Spleen (tissue), 7 donors: Measurements from ENCODE around the gene TSPOAP1.

Experiments
- POLR2A ChIP-seq, 3 donors: fragments of 450-650 bp; IDR thresholded peaks; one replicate each; pipeline ENCODE4 v1.5.1; 2017; ENCODE audit warnings: antibody characterized with exemption in 3 of 3, mild to moderate bottlenecking in 1 of 3
- TF ChIP-seq, protein P1 (sequence below), 11 experiments: fragments of 200-600 bp in 7 of 11; fragments of 450-650 bp in 4 of 11; sonication (generic) in 4 of 11; IDR thresholded peaks in 8 of 11; conservative IDR thresholded peaks in 3 of 11; 1 replicate in 7 of 11; 2 replicates in 4 of 11; pipeline versions ENCODE4 v1.4.0 to v1.8.0; 2016 to 2021; ENCODE audit warnings: antibody characterized with exemption in 11 of 11, inconsistent platforms in 4 of 11, mild to moderate bottlenecking in 1 of 11
- donor health status: DM: no; HTN: no; CAD: no; lungs with moderate emphysema.
- donor health status: DM: no; HTN: no; CAD: no.
- donor health status: DM: no; HTN: no; CAD: no.

DNA sequence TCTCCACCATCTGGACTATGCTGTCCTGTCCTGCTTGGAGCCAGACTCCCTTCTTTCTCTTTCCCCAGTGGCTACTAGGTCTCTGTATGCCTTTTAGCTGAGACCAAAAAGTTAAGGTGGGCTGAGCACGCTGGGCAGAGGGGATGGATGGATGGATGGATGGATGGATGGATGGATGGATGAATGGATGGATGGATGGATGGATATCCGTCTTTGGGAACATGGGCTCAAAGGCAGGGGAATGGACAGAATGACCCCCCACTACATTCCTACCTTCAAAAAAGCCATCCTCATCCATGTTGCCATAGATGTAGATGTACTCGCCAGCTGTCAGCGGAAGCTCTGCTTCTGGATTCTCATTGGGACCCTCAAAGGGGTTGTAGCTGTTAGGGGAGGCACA is 12.8 kb downstream of the TSPOAP1 start:
- no peak for TF ChIP-seq POLR2A (IDR thresholded peaks at IDR 0.05)
- TF ChIP-seq, protein P1, sequence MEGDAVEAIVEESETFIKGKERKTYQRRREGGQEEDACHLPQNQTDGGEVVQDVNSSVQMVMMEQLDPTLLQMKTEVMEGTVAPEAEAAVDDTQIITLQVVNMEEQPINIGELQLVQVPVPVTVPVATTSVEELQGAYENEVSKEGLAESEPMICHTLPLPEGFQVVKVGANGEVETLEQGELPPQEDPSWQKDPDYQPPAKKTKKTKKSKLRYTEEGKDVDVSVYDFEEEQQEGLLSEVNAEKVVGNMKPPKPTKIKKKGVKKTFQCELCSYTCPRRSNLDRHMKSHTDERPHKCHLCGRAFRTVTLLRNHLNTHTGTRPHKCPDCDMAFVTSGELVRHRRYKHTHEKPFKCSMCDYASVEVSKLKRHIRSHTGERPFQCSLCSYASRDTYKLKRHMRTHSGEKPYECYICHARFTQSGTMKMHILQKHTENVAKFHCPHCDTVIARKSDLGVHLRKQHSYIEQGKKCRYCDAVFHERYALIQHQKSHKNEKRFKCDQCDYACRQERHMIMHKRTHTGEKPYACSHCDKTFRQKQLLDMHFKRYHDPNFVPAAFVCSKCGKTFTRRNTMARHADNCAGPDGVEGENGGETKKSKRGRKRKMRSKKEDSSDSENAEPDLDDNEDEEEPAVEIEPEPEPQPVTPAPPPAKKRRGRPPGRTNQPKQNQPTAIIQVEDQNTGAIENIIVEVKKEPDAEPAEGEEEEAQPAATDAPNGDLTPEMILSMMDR (IDR thresholded peaks at IDR 0.05 in 8 of 11, conservative IDR thresholded peaks at IDR 0.05 in 3 of 11), result no peak
